ENCODE results near the gene PCSK6. TPM values are rescaled to one million over a fixed set of nuclear protein-coding genes. Genes with fewer than 3 reads are reported as not detected.
A peak's percentile ranks its signal among the peaks of the same experiment; 100 is the strongest.

The PCSK6 gene
- total RNA-seq, 1 experiment from 2014 or later, result 10.6 TPM

- BruUV-seq (replicated peaks), result no TSS peak
- H3K9me3 ChIP-seq (ENCODE audit: control insufficient read depth, insufficient read depth, low read depth, low read length), result no peaks in the 10 kb centered on the region
- no peaks in the 10 kb centered on the region for H3K36me3 ChIP-seq (ENCODE audit: control insufficient read depth, insufficient read depth, low read length)
- intact Hi-C loops (cut with micrococcal nuclease; ENCODE audit: unreplicated experiment) (no loop called here), in situ Hi-C loops (cut with HindIII; ENCODE audit: low pct_unique_long_range_greater_than_20kb, low sequenced_read_pairs) (no loop called here)
- ATAC-seq (peak; percentile 44; the same call in 1 of the 2 replicates), DNase-seq (ENCODE audit: low read depth, low spot score) (peak; percentile 92)
- POLR2A ChIA-PET, result no interaction called here
- no peak overlapping the region for H3K4me3 ChIP-seq (ENCODE audit: low read depth in 2 of 2, low read length in 2 of 2)
- TF ChIP-seq TCF7L2 (IDR thresholded peaks at IDR 0.05; ENCODE audit: low read depth, low read length), result no peak
- no peak for TF ChIP-seq CTCF (IDR thresholded peaks at IDR 0.05)
- no peak for TF ChIP-seq POLR2AphosphoS5 (IDR thresholded peaks at IDR 0.05; ENCODE audit: low read depth, low read length)
- no peak for TF ChIP-seq REST (IDR thresholded peaks at IDR 0.05; ENCODE audit: insufficient read depth in 1 of 2, low read depth in 2 of 2, low read length in 1 of 2)
- TF ChIP-seq SIN3A (IDR thresholded peaks at IDR 0.05; ENCODE audit: borderline replicate concordance, insufficient read depth, low read depth, low read length), result no peak
- CTCF ChIA-PET, result no interaction called here
- H3K4me1 ChIP-seq (ENCODE audit: control insufficient read depth, insufficient read depth, low read length), result peaks cover 12% of the 10 kb centered on the region; the same call in 1 of the 2 replicates
- no peak overlapping the region for H3K27ac ChIP-seq (ENCODE audit: low read length)
- no peaks in the 10 kb centered on the region for H3K27me3 ChIP-seq (ENCODE audit: control insufficient read depth, insufficient read depth, low read length)
Measured at GRCh38 chr15:101445562-101446517, 43.7 kb downstream of the PCSK6 start.

- Histone ChIP-seq H3K27ac (ENCODE audit: low read length) (no peak overlapping the region), H3K9me3 (ENCODE audit: control insufficient read depth, insufficient read depth, low read depth, low read length) (no peaks in the 10 kb centered on the region), H3K4me3 (ENCODE audit: low read depth in 2 of 2, low read length in 2 of 2) (no peak overlapping the region), H3K36me3 (ENCODE audit: control insufficient read depth, insufficient read depth, low read length) (no peaks in the 10 kb centered on the region), H3K27me3 (ENCODE audit: control insufficient read depth, insufficient read depth, low read length) (no peaks in the 10 kb centered on the region), H3K4me1 (ENCODE audit: control insufficient read depth, insufficient read depth, low read length) (peaks cover 15% of the 10 kb centered on the region)
- no TSS peak for BruUV-seq (replicated peaks)
- ChIA-PET POLR2A (no interaction called here), CTCF (no interaction called here)
- ATAC-seq (no peak), DNase-seq (ENCODE audit: low read depth, low spot score) (no peak)
- no peak for TF ChIP-seq TCF7L2 (IDR thresholded peaks at IDR 0.05; ENCODE audit: low read depth, low read length)
- no peak for TF ChIP-seq SIN3A (IDR thresholded peaks at IDR 0.05; ENCODE audit: borderline replicate concordance, insufficient read depth, low read depth, low read length)
- in situ Hi-C loops (cut with HindIII; ENCODE audit: low pct_unique_long_range_greater_than_20kb, low sequenced_read_pairs), result no loop called here
- intact Hi-C loops (cut with micrococcal nuclease; ENCODE audit: unreplicated experiment), result no loop called here
Measured at GRCh38 chr15:101444807-101445508, 44.5 kb downstream of the PCSK6 start.

All from Panc1 (cell line).